ENCODE results near the gene RELL2.

RELL2 gene

GRCh38 chr5:141681695-141682641 is 45.2 kb downstream of the RELL2 start, which contains the start of gene ARAP3:
TSS of gene ARAP3 (minus strand) at chr5:141682230. CDS start at chr5:141680486, 1,744 bp downstream.
- no peaks in the 10 kb centered on the region for H3K36me3 ChIP-seq (ENCODE audit: control insufficient read depth, low read length)
- no peaks in the 10 kb centered on the region for H3K9me2 ChIP-seq (replicated peaks; ENCODE audit: control insufficient read depth, low read length)
- H3K27ac ChIP-seq (ENCODE audit: low read depth, low read length) = no peak within 1 kb of the TSS
- H3K79me2 ChIP-seq (ENCODE audit: control insufficient read depth, low read length) = no peaks in the 10 kb centered on the region
- H4K20me1 ChIP-seq (ENCODE audit: control insufficient read depth, insufficient read depth, low read depth, low read length) = no peaks in the 10 kb centered on the region
- H3K27me3 ChIP-seq (ENCODE audit: control insufficient read depth, low read length) = peaks cover 29% of the 10 kb centered on the region
- no peaks in the 10 kb centered on the region for H3F3A ChIP-seq (ENCODE audit: control insufficient read depth, insufficient read depth)
- TF ChIP-seq CTCF (IDR thresholded peaks at IDR 0.05; ENCODE audit: low read depth, low read length, poor library complexity, severe bottlenecking) (no peak), EZH2phosphoT487 (IDR thresholded peaks at IDR 0.05; ENCODE audit: borderline replicate concordance, low read length) (peak; percentile 38; the same call in 1 of the 2 replicates)
- no peak within 1 kb of the TSS for H3K4me3 ChIP-seq (ENCODE audit: low read length)
- peaks cover 15% of the 10 kb centered on the region for H3K4me1 ChIP-seq (ENCODE audit: control insufficient read depth, low read length)
- peak within 1 kb of the TSS; percentile 40; the same call in 1 of the 2 replicates for H3K4me2 ChIP-seq (ENCODE audit: low read length)
- no peaks in the 10 kb centered on the region for H3K9me3 ChIP-seq (ENCODE audit: control insufficient read depth, insufficient read depth, low read length)

GRCh38 chr5:141683596-141684141 is 46.9 kb downstream of the RELL2 start:
- TF ChIP-seq EZH2phosphoT487 (IDR thresholded peaks at IDR 0.05; ENCODE audit: borderline replicate concordance, low read length) = no peak
- TF ChIP-seq CTCF (IDR thresholded peaks at IDR 0.05; ENCODE audit: low read depth, low read length, poor library complexity, severe bottlenecking) = no peak
- no peaks in the 10 kb centered on the region for H3F3A ChIP-seq (ENCODE audit: control insufficient read depth, insufficient read depth)
- no peaks in the 10 kb centered on the region for H4K20me1 ChIP-seq (ENCODE audit: control insufficient read depth, insufficient read depth, low read depth, low read length)
- H3K9me3 ChIP-seq (ENCODE audit: control insufficient read depth, insufficient read depth, low read length) = no peaks in the 10 kb centered on the region
- no peak overlapping the region for H3K27ac ChIP-seq (ENCODE audit: low read depth, low read length)
- H3K36me3 ChIP-seq (ENCODE audit: control insufficient read depth, low read length) = no peaks in the 10 kb centered on the region
- H3K4me3 ChIP-seq (ENCODE audit: low read length) = no peak overlapping the region
- H3K4me1 ChIP-seq (ENCODE audit: control insufficient read depth, low read length) = peaks cover 15% of the 10 kb centered on the region
- no peak overlapping the region for H3K4me2 ChIP-seq (ENCODE audit: low read length)
- H3K27me3 ChIP-seq (ENCODE audit: control insufficient read depth, low read length) = peaks cover 32% of the 10 kb centered on the region
- H3K9me2 ChIP-seq (replicated peaks; ENCODE audit: control insufficient read depth, low read length) = no peaks in the 10 kb centered on the region
- H3K79me2 ChIP-seq (ENCODE audit: control insufficient read depth, low read length) = no peaks in the 10 kb centered on the region

- Histone ChIP-seq H3K4me3 (ENCODE audit: low read length) (no peak overlapping the region), H3F3A (ENCODE audit: control insufficient read depth, insufficient read depth) (no peaks in the 10 kb centered on the region), H3K27ac (ENCODE audit: low read depth, low read length) (no peak overlapping the region), H3K9me2 (replicated peaks; ENCODE audit: control insufficient read depth, low read length) (no peaks in the 10 kb centered on the region), H3K4me1 (ENCODE audit: control insufficient read depth, low read length) (peaks cover 15% of the 10 kb centered on the region), H3K9me3 (ENCODE audit: control insufficient read depth, insufficient read depth, low read length) (no peaks in the 10 kb centered on the region), H3K79me2 (ENCODE audit: control insufficient read depth, low read length) (no peaks in the 10 kb centered on the region), H4K20me1 (ENCODE audit: control insufficient read depth, insufficient read depth, low read depth, low read length) (no peaks in the 10 kb centered on the region), H3K36me3 (ENCODE audit: control insufficient read depth, low read length) (no peaks in the 10 kb centered on the region), H3K4me2 (ENCODE audit: low read length) (no peak overlapping the region), H3K27me3 (ENCODE audit: control insufficient read depth, low read length) (peaks cover 44% of the 10 kb centered on the region)
- TF ChIP-seq CTCF (IDR thresholded peaks at IDR 0.05; ENCODE audit: low read depth, low read length, poor library complexity, severe bottlenecking) (no peak), EZH2phosphoT487 (IDR thresholded peaks at IDR 0.05; ENCODE audit: borderline replicate concordance, low read length) (no peak)
Measured at GRCh38 chr5:141685591-141685990, 48.8 kb downstream of the RELL2 start.

All from DOHH2 (cell line).